ENCODE results near the gene SERAC1.
A peak's percentile ranks its signal among the peaks of the same experiment; 100 is the strongest.

Gene SERAC1

DNA sequence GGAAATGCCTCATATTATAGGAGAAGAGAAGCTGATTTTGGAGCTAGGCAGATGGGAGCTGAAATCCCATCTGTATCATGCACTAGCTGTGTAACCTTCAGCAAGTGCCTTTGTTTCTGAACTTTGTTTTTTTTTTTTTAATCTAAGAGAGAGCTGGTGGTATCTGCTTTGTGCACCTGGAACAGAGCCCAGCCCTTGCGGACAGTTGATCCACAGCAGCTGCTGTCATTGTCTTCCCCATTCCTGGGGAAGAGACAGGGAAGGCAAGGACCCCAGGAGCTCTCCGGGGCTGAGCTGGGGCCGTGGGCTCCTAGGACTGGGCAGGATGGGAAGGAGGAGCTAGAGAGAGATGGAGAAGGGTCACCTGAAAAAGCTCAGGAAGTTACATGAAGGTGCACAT, 94.3 kb downstream of the SERAC1 start:
- no peak for DNase-seq

- peak; percentile 57 to 69 for DNase-seq
Observed at GRCh38 chr6:158072083-158072721, 95.9 kb downstream of the SERAC1 start.

DNA sequence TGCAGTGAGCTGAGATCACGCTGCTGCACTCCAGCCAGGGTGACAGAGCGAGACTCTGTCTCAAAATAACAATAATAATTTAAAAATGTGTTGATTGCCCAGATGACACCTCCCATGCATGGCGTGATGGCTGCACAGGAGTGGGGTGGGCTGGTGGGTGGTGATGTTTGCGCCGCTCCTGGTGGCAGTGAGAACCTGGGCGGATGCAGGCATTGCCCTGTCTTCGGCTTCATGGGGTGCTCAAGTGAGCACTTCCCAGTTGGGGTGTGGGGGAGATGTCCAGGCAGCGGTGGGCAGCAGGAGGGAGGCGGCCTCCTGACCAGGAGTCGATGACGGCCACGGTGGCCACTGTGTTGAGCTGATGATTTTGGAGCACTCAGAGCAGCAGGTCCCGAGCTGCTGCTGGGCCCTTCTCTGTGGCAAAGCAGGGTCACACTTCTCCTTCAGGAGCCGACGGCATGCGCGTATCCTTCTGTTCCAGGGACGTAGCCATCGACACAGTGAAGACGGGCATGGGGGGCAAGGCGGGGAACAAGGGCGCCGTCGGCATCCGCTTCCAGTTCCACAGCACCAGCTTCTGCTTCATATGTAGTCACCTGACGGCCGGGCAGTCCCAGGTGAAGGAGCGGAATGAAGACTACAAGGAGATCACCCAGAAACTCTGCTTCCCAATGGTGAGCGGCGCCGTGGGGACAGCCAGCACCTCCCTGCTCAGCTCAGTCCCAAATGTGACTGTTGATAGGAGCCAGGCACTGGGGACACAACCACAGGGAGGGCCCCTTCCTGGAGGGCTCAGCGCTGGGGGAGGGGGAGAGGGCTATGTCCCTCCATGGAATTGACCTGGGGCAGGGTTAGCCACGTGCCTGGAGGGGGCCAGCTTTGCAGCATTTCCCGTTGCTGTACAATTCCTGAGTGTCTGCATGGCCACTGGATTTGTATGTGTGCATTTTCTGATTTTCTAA, 96.7 kb downstream of the SERAC1 start:
- no peak for DNase-seq

GRCh38 chr6:158070513-158070912, 97.5 kb downstream of the SERAC1 start:
- DNase-seq: no peak

- no peak for DNase-seq
Observed at GRCh38 chr6:158069800-158070195, 98.3 kb downstream of the SERAC1 start.

- DNase-seq: peak in 1 of 2 donors; percentile 11
Observed at GRCh38 chr6:158068893-158069799, 98.9 kb downstream of the SERAC1 start.

DNA sequence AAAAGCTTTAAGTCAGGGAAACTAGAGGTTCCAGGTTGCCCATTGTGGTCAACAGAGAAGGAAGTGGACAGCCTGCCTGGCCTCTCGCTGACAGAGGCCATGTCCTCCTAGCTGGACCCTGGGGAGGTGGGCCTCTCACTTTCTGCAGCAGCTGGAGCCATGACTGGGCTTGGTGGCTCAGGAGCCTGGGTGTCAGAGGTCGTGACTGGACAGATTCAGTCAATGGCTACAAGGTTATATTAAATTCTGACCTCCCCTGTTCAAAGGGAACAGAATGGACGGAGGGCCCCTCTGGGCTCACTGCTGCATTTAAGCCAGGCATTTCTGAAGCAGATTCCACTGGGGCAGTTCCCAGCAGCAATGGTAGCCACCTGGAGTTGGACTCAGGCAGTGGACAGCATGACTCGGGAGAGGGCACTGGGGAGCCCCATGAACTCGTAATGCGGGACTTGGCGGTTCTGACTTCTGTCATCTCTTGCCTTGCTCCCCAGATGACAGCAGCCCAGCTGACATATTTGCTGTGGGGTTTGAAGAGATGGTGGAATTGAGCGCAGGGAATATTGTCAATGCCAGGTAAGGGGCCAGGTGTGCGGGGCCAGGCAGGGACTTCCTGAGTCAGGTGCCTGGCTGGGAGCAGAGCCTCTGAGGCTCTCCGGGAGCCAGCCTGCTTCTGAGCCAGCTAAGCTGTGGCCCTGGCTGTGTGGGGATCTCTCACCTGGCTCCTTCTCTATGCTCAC, 99.7 kb downstream of the SERAC1 start:
- no peak for DNase-seq

- no peak for DNase-seq
Observed at GRCh38 chr6:158067436-158068015, 100.5 kb downstream of the SERAC1 start.

DNA sequence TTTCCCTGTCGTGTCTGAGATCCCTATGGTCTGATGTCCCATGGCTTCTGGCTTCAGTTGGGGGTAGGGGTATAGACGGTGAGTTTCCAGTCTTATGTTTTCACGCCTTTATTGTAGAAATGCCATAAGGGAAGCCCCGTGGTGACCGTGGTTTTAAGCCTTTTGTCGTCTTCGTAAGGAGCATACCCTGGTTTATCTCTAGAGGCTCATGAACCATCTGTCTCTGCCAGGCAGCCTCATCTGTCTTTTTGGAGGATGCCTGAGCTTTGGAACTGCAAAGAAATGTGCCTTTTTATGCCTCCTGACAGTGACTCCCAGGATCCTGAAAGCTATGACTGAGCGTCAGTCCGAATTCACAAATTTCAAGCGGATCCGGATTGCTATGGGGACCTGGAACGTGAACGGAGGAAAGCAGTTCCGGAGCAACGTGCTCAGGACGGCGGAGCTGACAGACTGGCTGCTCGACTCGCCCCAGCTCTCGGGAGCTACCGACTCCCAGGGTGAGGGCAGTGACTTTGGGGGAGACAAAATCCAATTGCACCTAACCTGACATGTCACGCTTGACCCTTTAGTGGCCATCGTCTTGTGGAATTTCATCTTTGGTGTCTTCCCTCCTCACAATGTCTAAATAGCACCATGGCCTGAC, 101.8 kb downstream of the SERAC1 start:
- DNase-seq: no peak

DNA sequence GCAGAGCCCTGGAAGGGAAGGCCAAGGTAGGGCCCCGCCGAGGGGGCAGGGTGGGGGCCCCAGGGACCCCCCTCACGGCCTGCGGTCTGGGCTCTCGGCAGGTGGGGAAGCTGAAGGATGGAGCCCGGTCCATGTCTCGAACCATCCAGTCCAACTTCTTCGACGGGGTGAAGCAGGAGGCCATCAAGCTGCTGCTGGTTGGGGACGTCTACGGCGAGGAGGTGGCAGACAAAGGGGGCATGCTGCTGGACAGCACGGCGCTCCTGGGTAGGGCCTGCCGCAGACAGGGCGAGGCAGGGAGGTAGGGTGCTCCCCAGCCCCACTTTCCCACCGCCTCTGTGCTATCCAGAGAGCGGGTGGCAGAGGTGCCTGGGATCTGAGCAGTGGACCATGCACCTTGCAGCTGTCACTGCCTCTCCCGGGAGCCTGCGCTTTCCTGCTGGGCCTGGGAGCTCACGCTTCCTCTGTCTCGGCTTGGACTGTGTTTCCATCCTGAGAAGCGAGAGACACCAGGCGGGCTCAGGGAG, 103.3 kb downstream of the SERAC1 start:
- no peak for DNase-seq

GRCh38 chr6:158063736-158064135, 104.3 kb downstream of the SERAC1 start:
- DNase-seq: no peak

DNA sequence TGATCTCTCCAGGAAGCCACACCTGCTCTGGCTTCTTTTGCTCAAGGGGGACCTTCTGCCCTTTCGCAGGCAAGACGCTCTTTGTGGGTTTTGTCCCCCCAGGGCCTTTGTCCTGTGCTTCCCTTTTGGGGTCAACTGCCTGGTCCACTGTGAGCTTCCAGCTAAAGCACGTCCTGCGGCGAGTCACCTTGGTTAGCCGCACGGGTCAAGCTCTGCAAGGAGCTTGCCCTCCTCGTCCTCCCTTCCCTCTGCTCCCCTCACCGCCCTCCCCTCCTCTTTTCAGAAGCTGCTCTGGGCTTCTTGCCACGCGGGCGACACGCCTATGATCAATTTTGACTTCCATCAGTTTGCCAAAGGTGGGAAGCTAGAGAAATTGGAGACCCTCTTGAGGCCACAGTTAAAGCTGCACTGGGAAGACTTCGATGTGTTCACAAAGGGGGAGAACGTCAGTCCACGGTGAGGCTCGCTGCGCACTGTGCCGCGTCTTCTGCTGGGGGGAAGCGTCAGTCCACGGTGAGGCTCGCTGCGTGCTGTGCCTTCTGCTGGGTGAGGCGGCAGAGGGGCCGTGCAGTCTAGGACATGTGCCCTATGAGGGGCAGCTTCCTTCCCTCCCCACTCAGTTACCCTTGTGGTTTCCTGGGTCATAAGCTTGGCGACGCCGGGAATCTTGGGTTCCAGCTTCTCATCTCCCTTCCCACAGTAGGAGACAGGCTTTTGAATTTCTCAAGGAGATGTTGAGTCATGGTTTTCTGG, 106.2 kb downstream of the SERAC1 start:
- DNase-seq: no peak

DNA sequence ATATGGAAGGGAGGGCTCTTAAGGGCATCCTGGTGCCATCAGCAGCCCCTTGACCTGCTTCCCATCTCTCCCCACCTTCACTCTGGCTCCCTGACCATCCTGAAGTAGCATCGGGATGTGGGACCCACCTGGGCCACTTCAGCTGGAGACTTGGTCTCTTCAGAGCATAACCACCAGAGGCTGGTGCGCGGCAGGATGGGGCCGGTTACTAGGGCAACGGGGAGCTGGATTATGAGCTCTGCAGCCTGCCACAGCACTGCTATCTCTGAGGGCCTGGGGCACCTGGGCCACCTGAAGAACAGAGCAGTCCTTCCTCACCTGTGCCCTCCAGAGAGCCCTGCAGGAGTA, 106.7 kb downstream of the SERAC1 start:
- no peak for DNase-seq

- peak; percentile 11 to 32 for DNase-seq
Observed at GRCh38 chr6:158060455-158061360, 107.4 kb downstream of the SERAC1 start.
